ENCODE measurements around the gene LAMA3.

DNA sequence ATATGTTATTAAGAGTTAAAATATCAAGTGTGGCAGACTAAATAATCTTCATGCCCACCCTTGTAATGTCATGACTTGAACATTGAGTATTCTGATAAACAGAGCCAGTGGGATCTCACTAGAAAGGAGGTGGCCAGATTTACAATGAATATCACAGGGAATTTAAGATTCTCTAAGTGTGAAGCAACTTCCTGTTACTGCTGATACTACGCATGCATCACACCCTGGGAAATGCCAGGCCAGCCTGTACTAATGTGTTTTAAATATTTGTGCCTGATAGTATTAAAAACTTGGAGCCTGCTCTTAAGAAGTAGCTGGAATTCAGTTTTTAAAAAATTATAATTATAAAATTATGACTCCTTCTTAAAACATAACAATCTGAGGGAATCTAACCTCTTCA is 148.3 kb downstream of the LAMA3 start:
- TF ChIP-seq POLR2A (IDR thresholded peaks at IDR 0.05; ENCODE audit: low read length) (no peak), GATA1 (IDR thresholded peaks at IDR 0.05; ENCODE audit: low read depth, low read length) (no peak)

Measured in erythroblast (primary cell).